Kidney epithelial cell (primary cell): Measurements from ENCODE around the gene FAM219B. TPM values are rescaled to one million over a fixed set of nuclear protein-coding genes. Genes with fewer than 3 reads are reported as not detected.
A peak's percentile ranks its signal among the peaks of the same experiment; 100 is the strongest.

Source experiments
- DNase-seq: peaks from one replicate; pipeline ENCODE4 v3.0.0-alpha.2; 2010; ENCODE audit warnings: low read depth
- H3K27me3 ChIP-seq: 2 replicates; pipeline ENCODE4 v1.6.0; 2011; ENCODE audit warnings: low read length; ENCODE audit not compliant: control insufficient read depth, insufficient read depth
- H3K36me3 ChIP-seq: 2 replicates; pipeline ENCODE4 v1.5.1; 2011; ENCODE audit warnings: low read length; ENCODE audit not compliant: control insufficient read depth, insufficient read depth
- H3K4me3 ChIP-seq: 2 replicates; pipeline ENCODE4 v1.5.1; 2011; ENCODE audit warnings: low read depth, mild to moderate bottlenecking, control low read depth, low read length
- total RNA-seq: library from RNA; depleted of rRNA; stranded (reverse); fragments of >200 nt; gene quantifications from 2 replicates; pipeline ENCODE4 v1.2.3, GENCODE V29; 2015
- TF ChIP-seq, protein P1 (sequence below): IDR thresholded peaks from 2 replicates; pipeline ENCODE4 v1.5.1; 2011; ENCODE audit warnings: mild to moderate bottlenecking, moderate library complexity, low read length, control low read depth, inconsistent platforms; ENCODE audit not compliant: insufficient read depth, poor library complexity, severe bottlenecking

Gene FAM219B
- total RNA-seq, 1 donor from 2014 or later, result 42.2 TPM

DNA sequence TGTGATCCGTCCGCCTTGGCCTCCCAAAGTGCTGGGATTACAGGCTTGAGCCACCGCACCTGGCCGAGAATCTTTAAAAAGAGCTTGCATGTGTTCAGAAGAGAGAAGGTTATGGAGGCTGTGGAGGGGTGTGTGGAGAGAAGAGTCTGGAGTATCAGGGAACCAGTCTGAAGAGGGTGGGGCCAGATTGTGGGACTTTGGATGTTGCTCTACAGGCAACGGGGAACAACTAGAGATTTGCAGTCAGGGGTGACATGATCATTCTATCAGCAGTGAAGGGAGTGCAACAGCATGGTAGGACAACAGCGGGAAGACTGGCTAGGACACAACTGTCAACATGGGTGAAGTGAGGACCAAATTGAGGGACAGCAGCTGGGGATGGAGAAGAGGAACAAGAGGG, 42.4 kb downstream of the FAM219B start:
- no peak for DNase-seq
- TF ChIP-seq, protein P1, sequence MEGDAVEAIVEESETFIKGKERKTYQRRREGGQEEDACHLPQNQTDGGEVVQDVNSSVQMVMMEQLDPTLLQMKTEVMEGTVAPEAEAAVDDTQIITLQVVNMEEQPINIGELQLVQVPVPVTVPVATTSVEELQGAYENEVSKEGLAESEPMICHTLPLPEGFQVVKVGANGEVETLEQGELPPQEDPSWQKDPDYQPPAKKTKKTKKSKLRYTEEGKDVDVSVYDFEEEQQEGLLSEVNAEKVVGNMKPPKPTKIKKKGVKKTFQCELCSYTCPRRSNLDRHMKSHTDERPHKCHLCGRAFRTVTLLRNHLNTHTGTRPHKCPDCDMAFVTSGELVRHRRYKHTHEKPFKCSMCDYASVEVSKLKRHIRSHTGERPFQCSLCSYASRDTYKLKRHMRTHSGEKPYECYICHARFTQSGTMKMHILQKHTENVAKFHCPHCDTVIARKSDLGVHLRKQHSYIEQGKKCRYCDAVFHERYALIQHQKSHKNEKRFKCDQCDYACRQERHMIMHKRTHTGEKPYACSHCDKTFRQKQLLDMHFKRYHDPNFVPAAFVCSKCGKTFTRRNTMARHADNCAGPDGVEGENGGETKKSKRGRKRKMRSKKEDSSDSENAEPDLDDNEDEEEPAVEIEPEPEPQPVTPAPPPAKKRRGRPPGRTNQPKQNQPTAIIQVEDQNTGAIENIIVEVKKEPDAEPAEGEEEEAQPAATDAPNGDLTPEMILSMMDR, result no peak

DNA sequence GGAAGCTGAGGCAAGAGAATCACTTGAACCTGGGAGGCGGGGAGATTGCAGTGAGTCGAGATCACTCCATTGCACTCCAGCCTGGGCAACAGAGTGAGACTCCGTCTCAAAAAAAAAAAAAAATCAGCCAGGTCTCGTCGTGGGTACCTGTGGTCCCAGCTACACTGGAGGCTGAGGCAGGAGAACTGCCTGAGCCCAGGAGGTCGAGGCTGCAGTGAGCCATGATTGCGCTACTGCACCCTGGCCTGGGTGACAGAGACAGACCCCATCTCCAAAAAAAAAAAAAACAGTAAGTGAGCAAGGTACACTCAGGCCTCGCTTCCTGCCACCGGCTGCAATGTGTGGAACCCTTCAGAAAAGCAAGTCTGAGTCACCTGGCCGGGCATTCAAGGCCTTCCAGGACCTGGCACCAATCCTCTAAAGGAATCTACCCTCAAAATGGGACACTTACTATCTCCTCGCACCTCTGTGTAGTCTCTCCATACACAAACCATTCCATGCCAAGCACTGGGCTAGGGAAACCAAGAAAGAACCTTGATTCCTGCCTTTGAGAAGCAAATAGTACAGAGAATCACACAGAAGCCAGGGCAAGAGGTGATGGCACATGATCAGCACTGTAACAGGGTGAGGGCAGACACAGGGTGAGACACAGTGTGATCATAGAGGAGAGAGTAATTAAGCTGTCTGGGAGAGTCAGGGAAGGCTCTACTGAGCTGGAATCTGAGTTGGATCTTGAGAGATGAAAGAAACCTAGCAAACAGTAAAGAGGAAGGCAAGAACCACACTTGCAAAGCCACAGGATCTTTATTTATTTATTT, 43.2 kb downstream of the FAM219B start:
- Histone ChIP-seq H3K27me3 (no peaks in the 10 kb centered on the region), H3K4me3 (no peak overlapping the region), H3K36me3 (peaks cover 1% of the 10 kb centered on the region)
- TF ChIP-seq, protein P1, result no peak
- DNase-seq, result peak; percentile 44

More for the DNA sequence above, 42.4 kb downstream of the FAM219B start:
- Histone ChIP-seq H3K27me3 (no peaks in the 10 kb centered on the region), H3K4me3 (no peak overlapping the region), H3K36me3 (no peaks in the 10 kb centered on the region)

GRCh38 chr15:74858369-74858740, 48.3 kb downstream of the FAM219B start:
- Histone ChIP-seq H3K36me3 (peaks cover 1% of the 10 kb centered on the region), H3K4me3 (no peak overlapping the region), H3K27me3 (no peaks in the 10 kb centered on the region)
- TF ChIP-seq, protein P1, result no peak
- no peak for DNase-seq

GRCh38 chr15:74857671-74858368, 48.8 kb downstream of the FAM219B start:
- H3K36me3 ChIP-seq, result peaks cover 1% of the 10 kb centered on the region
- H3K27me3 ChIP-seq, result no peaks in the 10 kb centered on the region
- TF ChIP-seq, protein P1, result no peak
- DNase-seq, result no peak
- no peak overlapping the region for H3K4me3 ChIP-seq

DNA sequence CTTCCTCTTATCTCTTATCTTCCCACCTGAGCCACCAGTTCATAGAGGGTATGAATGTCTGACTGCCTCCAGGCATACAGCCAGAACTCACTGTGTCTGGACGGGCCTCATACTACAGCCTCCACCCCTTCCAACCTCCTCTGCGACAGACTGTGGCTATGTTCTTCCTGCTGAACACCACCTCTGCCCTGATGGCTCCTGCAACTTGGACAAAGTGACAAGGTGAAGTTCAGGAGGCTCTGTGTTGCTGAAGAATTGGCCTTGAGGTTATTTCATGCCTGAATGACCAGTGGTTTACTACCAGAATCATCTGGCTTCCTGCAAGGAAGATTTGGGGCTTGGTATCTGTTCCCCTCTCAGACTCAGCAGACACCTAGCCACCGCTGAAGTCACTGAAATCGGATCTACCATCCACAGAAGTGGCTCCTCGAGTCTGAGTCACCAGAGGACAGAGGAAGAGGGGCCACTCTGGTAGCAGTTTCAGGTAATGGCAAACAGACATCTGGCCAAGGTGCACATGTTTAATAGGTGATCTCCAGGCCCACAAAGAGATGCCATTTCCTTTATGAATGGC, 49.5 kb downstream of the FAM219B start:
- Histone ChIP-seq H3K36me3 (peaks cover 1% of the 10 kb centered on the region), H3K4me3 (no peak overlapping the region), H3K27me3 (no peaks in the 10 kb centered on the region)
- DNase-seq, result no peak
- TF ChIP-seq, protein P1, result no peak
